HepG2 (cell line): ENCODE results near the gene MICA. TPM values are rescaled to one million over a fixed set of nuclear protein-coding genes. Genes with fewer than 3 reads are reported as not detected.

Source experiments
- BORCS8-MEF2B ChIP-seq: sonication (generic); formaldehyde crosslinking; IDR thresholded peaks from 2 replicates; pipeline ENCODE4 v1.8.0; 2022; ENCODE audit warnings: mild to moderate bottlenecking, missing genetic modification reagents
- DPF2 ChIP-seq: sonication (generic); formaldehyde crosslinking; IDR thresholded peaks from 2 replicates; pipeline ENCODE4 v1.4.0; 2020; ENCODE audit warnings: mild to moderate bottlenecking, low read depth, missing genetic modification reagents, borderline replicate concordance
- EHMT2 ChIP-seq: fragments of 200-600 bp; sonication (generic); IDR thresholded peaks from 2 replicates; pipeline ENCODE4 v1.7.0; 2017; ENCODE audit warnings: antibody characterized with exemption, low read depth, low read length, borderline replicate concordance
- ETV5 ChIP-seq: IDR thresholded peaks from 2 replicates; pipeline ENCODE4 v1.6.1; 2018; ENCODE audit warnings: missing biosample characterization, missing genetic modification reagents, inconsistent platforms, borderline replicate concordance
- FOXP4 ChIP-seq: sonication (generic); formaldehyde crosslinking; IDR thresholded peaks from 2 replicates; pipeline ENCODE4 v1.4.0; 2020; ENCODE audit warnings: missing genetic modification reagents
- GTF2F1 ChIP-seq: fragments of 150-350 bp; IDR thresholded peaks from 2 replicates; pipeline ENCODE4 v1.6.1; 2014; ENCODE audit warnings: low read length
- MAFK ChIP-seq, 2 experiments: IDR thresholded peaks in 1 of 2; conservative IDR thresholded peaks in 1 of 2; 2 replicates each; pipeline ENCODE4 v1.6.1; 2011; ENCODE audit warnings: improper control_type of control experiment in 2 of 2, low read length in 2 of 2
- NR2C2 ChIP-seq: sonication (generic); formaldehyde crosslinking; IDR thresholded peaks from 2 replicates; pipeline ENCODE4 v1.4.0; 2020; ENCODE audit warnings: missing genetic modification reagents, mild to moderate bottlenecking, moderate library complexity, borderline replicate concordance
- NR2F2 ChIP-seq: IDR thresholded peaks from 2 replicates; pipeline ENCODE4 v1.6.1; 2012; ENCODE audit warnings: low read depth, inconsistent platforms, borderline replicate concordance
- SOX6 ChIP-seq, 2 experiments: fragments of 450-650 bp in 1 of 2; sonication (generic) in 1 of 2; formaldehyde crosslinking in 1 of 2; IDR thresholded peaks; 2 replicates each; pipeline versions ENCODE4 v1.4.0 to v1.6.1; 2017 to 2020; ENCODE audit warnings: antibody characterized with exemption in 1 of 2, mild to moderate bottlenecking in 1 of 2, missing genetic modification reagents in 1 of 2
- ZNF562 ChIP-seq: sonication (generic); formaldehyde crosslinking; IDR thresholded peaks from 2 replicates; pipeline ENCODE4 v1.8.0; 2022; ENCODE audit warnings: missing genetic modification reagents, borderline replicate concordance
- ZNF709 ChIP-seq: sonication (generic); formaldehyde crosslinking; IDR thresholded peaks from 2 replicates; pipeline ENCODE4 v1.5.0; 2020; ENCODE audit warnings: mild to moderate bottlenecking, missing genetic modification reagents
- polyA plus RNA-seq, 8 experiments: library from polyadenylated mRNA; depleted of rRNA in 3 of 8; stranded (reverse) in 7 of 8; unstranded in 1 of 8; fragments of >200 nt; fragmentation: Illumina TruSeq in 4 of 8; extraction: Trizol in 4 of 8; gene quantifications; 2 replicates each; pipeline versions ENCODE4 v1.2.1 to v1.2.3, GENCODE V29; 2011 to 2016; ENCODE audit warnings: low read depth in 4 of 8, missing spikeins in 1 of 8, mixed read lengths in 1 of 8; ENCODE audit not compliant: insufficient read depth in 1 of 8
- total RNA-seq, 5 experiments: library from RNA; depleted of rRNA; stranded (reverse); fragments of >200 nt; fragmentation: Illumina TruSeq; extraction: Trizol; gene quantifications; 2 replicates each; pipeline ENCODE4 v1.2.3, GENCODE V29; 2016; ENCODE audit warnings: low read depth in 1 of 5
- TF ChIP-seq, protein P1 (sequence below): sonication (generic); formaldehyde crosslinking; IDR thresholded peaks from 2 replicates; pipeline ENCODE4 v1.5.0; 2020; ENCODE audit warnings: mild to moderate bottlenecking, missing genetic modification reagents, borderline replicate concordance
- TF ChIP-seq, protein P2 (sequence below): sonication (generic); formaldehyde crosslinking; IDR thresholded peaks from 2 replicates; pipeline ENCODE4 v1.9.0; 2022; ENCODE audit warnings: missing genetic modification reagents, mild to moderate bottlenecking, borderline replicate concordance
- TF ChIP-seq, protein P3 (sequence below): sonication (generic); formaldehyde crosslinking; IDR thresholded peaks from 2 replicates; pipeline ENCODE4 v1.4.0; 2020; ENCODE audit warnings: missing genetic modification reagents

MICA gene
- total and polyA plus RNA-seq, 2 of the 13 experiments (the other 11 are each of a cell fraction or from before 2014, with no cell fraction given): 21.6 to 38.1 TPM

GRCh38 chr6:31365864-31366263 lies 37.5 kb upstream of the MICA start (continued):
- TF ChIP-seq, protein P1, sequence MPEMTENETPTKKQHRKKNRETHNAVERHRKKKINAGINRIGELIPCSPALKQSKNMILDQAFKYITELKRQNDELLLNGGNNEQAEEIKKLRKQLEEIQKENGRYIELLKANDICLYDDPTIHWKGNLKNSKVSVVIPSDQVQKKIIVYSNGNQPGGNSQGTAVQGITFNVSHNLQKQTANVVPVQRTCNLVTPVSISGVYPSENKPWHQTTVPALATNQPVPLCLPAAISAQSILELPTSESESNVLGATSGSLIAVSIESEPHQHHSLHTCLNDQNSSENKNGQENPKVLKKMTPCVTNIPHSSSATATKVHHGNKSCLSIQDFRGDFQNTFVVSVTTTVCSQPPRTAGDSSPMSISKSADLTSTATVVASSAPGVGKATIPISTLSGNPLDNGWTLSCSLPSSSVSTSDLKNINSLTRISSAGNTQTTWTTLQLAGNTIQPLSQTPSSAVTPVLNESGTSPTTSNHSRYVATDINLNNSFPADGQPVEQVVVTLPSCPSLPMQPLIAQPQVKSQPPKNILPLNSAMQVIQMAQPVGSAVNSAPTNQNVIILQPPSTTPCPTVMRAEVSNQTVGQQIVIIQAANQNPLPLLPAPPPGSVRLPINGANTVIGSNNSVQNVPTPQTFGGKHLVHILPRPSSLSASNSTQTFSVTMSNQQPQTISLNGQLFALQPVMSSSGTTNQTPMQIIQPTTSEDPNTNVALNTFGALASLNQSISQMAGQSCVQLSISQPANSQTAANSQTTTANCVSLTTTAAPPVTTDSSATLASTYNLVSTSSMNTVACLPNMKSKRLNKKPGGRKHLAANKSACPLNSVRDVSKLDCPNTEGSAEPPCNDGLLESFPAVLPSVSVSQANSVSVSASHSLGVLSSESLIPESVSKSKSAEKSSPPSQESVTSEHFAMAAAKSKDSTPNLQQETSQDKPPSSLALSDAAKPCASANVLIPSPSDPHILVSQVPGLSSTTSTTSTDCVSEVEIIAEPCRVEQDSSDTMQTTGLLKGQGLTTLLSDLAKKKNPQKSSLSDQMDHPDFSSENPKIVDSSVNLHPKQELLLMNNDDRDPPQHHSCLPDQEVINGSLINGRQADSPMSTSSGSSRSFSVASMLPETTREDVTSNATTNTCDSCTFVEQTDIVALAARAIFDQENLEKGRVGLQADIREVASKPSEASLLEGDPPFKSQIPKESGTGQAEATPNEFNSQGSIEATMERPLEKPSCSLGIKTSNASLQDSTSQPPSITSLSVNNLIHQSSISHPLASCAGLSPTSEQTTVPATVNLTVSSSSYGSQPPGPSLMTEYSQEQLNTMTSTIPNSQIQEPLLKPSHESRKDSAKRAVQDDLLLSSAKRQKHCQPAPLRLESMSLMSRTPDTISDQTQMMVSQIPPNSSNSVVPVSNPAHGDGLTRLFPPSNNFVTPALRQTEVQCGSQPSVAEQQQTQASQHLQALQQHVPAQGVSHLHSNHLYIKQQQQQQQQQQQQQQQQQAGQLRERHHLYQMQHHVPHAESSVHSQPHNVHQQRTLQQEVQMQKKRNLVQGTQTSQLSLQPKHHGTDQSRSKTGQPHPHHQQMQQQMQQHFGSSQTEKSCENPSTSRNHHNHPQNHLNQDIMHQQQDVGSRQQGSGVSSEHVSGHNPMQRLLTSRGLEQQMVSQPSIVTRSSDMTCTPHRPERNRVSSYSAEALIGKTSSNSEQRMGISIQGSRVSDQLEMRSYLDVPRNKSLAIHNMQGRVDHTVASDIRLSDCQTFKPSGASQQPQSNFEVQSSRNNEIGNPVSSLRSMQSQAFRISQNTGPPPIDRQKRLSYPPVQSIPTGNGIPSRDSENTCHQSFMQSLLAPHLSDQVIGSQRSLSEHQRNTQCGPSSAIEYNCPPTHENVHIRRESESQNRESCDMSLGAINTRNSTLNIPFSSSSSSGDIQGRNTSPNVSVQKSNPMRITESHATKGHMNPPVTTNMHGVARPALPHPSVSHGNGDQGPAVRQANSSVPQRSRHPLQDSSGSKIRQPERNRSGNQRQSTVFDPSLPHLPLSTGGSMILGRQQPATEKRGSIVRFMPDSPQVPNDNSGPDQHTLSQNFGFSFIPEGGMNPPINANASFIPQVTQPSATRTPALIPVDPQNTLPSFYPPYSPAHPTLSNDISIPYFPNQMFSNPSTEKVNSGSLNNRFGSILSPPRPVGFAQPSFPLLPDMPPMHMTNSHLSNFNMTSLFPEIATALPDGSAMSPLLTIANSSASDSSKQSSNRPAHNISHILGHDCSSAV: no peak
- TF ChIP-seq MAFK (conservative IDR thresholded peaks at IDR 0.05 in 1 of 2, IDR thresholded peaks at IDR 0.05 in 1 of 2; ENCODE audit: low read length in 2 of 2): no peak
- TF ChIP-seq, protein P2, sequence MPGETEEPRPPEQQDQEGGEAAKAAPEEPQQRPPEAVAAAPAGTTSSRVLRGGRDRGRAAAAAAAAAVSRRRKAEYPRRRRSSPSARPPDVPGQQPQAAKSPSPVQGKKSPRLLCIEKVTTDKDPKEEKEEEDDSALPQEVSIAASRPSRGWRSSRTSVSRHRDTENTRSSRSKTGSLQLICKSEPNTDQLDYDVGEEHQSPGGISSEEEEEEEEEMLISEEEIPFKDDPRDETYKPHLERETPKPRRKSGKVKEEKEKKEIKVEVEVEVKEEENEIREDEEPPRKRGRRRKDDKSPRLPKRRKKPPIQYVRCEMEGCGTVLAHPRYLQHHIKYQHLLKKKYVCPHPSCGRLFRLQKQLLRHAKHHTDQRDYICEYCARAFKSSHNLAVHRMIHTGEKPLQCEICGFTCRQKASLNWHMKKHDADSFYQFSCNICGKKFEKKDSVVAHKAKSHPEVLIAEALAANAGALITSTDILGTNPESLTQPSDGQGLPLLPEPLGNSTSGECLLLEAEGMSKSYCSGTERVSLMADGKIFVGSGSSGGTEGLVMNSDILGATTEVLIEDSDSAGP (CRISPR knock-in tag): no peak
- TF ChIP-seq NR2C2 (CRISPR knock-in tag): no peak
- TF ChIP-seq SOX6 (IDR thresholded peaks at IDR 0.05): no peak
- TF ChIP-seq SOX6 (CRISPR knock-in tag; IDR thresholded peaks at IDR 0.05): no peak
- TF ChIP-seq ZNF709 (CRISPR knock-in tag): no peak
- no peak for TF ChIP-seq EHMT2
- TF ChIP-seq GTF2F1: no peak
- TF ChIP-seq, protein P3, sequence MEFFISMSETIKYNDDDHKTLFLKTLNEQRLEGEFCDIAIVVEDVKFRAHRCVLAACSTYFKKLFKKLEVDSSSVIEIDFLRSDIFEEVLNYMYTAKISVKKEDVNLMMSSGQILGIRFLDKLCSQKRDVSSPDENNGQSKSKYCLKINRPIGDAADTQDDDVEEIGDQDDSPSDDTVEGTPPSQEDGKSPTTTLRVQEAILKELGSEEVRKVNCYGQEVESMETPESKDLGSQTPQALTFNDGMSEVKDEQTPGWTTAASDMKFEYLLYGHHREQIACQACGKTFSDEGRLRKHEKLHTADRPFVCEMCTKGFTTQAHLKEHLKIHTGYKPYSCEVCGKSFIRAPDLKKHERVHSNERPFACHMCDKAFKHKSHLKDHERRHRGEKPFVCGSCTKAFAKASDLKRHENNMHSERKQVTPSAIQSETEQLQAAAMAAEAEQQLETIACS (CRISPR knock-in tag): no peak
- no peak for TF ChIP-seq FOXP4 (CRISPR knock-in tag)
- no peak for TF ChIP-seq BORCS8-MEF2B
- no peak for TF ChIP-seq ETV5 (CRISPR knock-in tag)
- TF ChIP-seq DPF2 (CRISPR knock-in tag): no peak
- TF ChIP-seq ZNF562 (CRISPR knock-in tag): no peak
- TF ChIP-seq NR2F2: no peak
